CD14-positive monocyte (primary cell): ENCODE data around the gene DNAJC7. TPM values are rescaled to one million over a fixed set of nuclear protein-coding genes. Genes with fewer than 3 reads are reported as not detected.
A peak's percentile ranks its signal among the peaks of the same experiment; 100 is the strongest.

ENCODE experiments used
- DNase-seq, 3 donors: peaks; one replicate each; pipeline ENCODE4 v3.0.0-alpha.2; 2011 to 2022
- H2AFZ ChIP-seq: 2 replicates; pipeline ENCODE4 v1.6.0; 2012; ENCODE audit warnings: mild to moderate bottlenecking, low read depth, low read length, inconsistent platforms; ENCODE audit not compliant: insufficient read depth, poor library complexity, severe bottlenecking
- H3K27ac ChIP-seq, 2 donors: 1 replicate in 1 of 2; 2 replicates in 1 of 2; pipeline ENCODE4 v1.5.1; 2012 to 2013; ENCODE audit warnings: low read length in 2 of 2, control low read depth in 1 of 2, inconsistent platforms in 1 of 2, low read depth in 1 of 2, mild to moderate bottlenecking in 1 of 2
- H3K27me3 ChIP-seq, 2 donors: one replicate each; pipeline versions ENCODE4 v1.6.0 to v1.6.1; 2011 to 2013; ENCODE audit warnings: low read length in 2 of 2; ENCODE audit not compliant: control insufficient read depth in 2 of 2, insufficient read depth in 2 of 2
- H3K36me3 ChIP-seq, 2 donors: replicated peaks in 1 of 2; 1 replicate in 1 of 2; 2 replicates in 1 of 2; pipeline versions ENCODE4 v1.5.1 to v1.6.1; 2012 to 2013; ENCODE audit warnings: low read length in 2 of 2, control low read depth in 1 of 2, inconsistent platforms in 1 of 2, mild to moderate bottlenecking in 1 of 2; ENCODE audit not compliant: insufficient read depth in 2 of 2, control insufficient read depth in 1 of 2
- H3K4me1 ChIP-seq, 2 donors: 1 replicate in 1 of 2; 2 replicates in 1 of 2; pipeline versions ENCODE4 v1.5.1 to v1.6.1; 2012 to 2013; ENCODE audit warnings: low read length in 2 of 2, control low read depth in 1 of 2, inconsistent platforms in 1 of 2, mild to moderate bottlenecking in 1 of 2, moderate library complexity in 1 of 2; ENCODE audit not compliant: insufficient read depth in 2 of 2, control insufficient read depth in 1 of 2
- H3K4me2 ChIP-seq: replicated peaks from 2 replicates; pipeline ENCODE3; 2012; ENCODE audit warnings: low read length, moderate library complexity, mild to moderate bottlenecking; ENCODE audit not compliant: poor library complexity, severe bottlenecking; ENCODE audit errors: extremely low read depth
- H3K4me3 ChIP-seq, 3 experiments: fragments of 200-600 bp in 1 of 3; sonication (generic) in 1 of 3; replicated peaks in 1 of 3; 1 replicate in 2 of 3; 2 replicates in 1 of 3; pipeline ENCODE4 v1.5.1; 2011 to 2013; ENCODE audit warnings: low read length in 3 of 3, mild to moderate bottlenecking in 3 of 3, control low read depth in 2 of 3, low read depth in 2 of 3, inconsistent platforms in 1 of 3, moderate library complexity in 1 of 3
- H3K79me2 ChIP-seq: 2 replicates; pipeline ENCODE4 v1.6.0; 2012; ENCODE audit warnings: mild to moderate bottlenecking, control low read depth, inconsistent platforms, low read length, moderate library complexity; ENCODE audit not compliant: insufficient read depth
- H3K9ac ChIP-seq: 2 replicates; pipeline ENCODE4 v1.6.0; 2017; ENCODE audit warnings: low read length, mild to moderate bottlenecking; ENCODE audit not compliant: insufficient read depth, poor library complexity, severe bottlenecking
- H3K9me3 ChIP-seq, 2 donors: replicated peaks in 1 of 2; 1 replicate in 1 of 2; 2 replicates in 1 of 2; pipeline versions ENCODE4 v1.5.1 to v1.6.1; 2012 to 2013; ENCODE audit warnings: low read length in 2 of 2, control low read depth in 1 of 2; ENCODE audit not compliant: control insufficient read depth in 1 of 2, insufficient read depth in 1 of 2
- H4K20me1 ChIP-seq: 2 replicates; pipeline ENCODE4 v1.6.0; 2012; ENCODE audit warnings: mild to moderate bottlenecking, low read length, control low read depth, moderate library complexity; ENCODE audit not compliant: insufficient read depth
- H3K27ac Mint-ChIP-seq, 7 donors: one replicate each; pipeline ENCODE4 v1.8.0; 2020; ENCODE audit warnings: mild to moderate bottlenecking in 7 of 7, mixed read lengths in 7 of 7, moderate library complexity in 6 of 7, inconsistent platforms in 2 of 7
- H3K27me3 Mint-ChIP-seq, 3 donors: one replicate each; pipeline ENCODE4 v1.8.0; 2021 to 2022; ENCODE audit warnings: low read depth in 3 of 3, mild to moderate bottlenecking in 3 of 3, mixed read lengths in 3 of 3, moderate library complexity in 3 of 3, inconsistent platforms in 1 of 3
- H3K36me3 Mint-ChIP-seq, 2 donors: one replicate each; pipeline ENCODE4 v1.8.0; 2020; ENCODE audit warnings: mixed read lengths in 2 of 2, inconsistent platforms in 1 of 2, mild to moderate bottlenecking in 1 of 2
- H3K4me1 Mint-ChIP-seq: one replicate; pipeline ENCODE4 v1.8.0; 2020; ENCODE audit warnings: mild to moderate bottlenecking, mixed read lengths
- H3K4me3 Mint-ChIP-seq, 2 donors: one replicate each; pipeline ENCODE4 v1.8.0; 2020; ENCODE audit warnings: mild to moderate bottlenecking in 2 of 2, mixed read lengths in 2 of 2, moderate library complexity in 1 of 2
- H3K9me3 Mint-ChIP-seq, 7 donors: one replicate each; pipeline ENCODE4 v1.8.0; 2020 to 2022; ENCODE audit warnings: mixed read lengths in 7 of 7, mild to moderate bottlenecking in 6 of 7, moderate library complexity in 6 of 7, inconsistent platforms in 2 of 7
- CTCF ChIP-seq: fragments of 200-600 bp; IDR thresholded peaks from one replicate; pipeline ENCODE4 v1.8.0; 2022; ENCODE audit warnings: antibody characterized with exemption, mild to moderate bottlenecking
- WGBS: methylation state at CpG from one replicate; pipeline ENCODE4 v1.1.5; 2013; ENCODE audit warnings: missing lambda C conversion rate; ENCODE audit not compliant: insufficient coverage; 5-methylcytosine and 5-hydroxymethylcytosine counted together
- intact Hi-C, 2 donors: fragments of 100-400 bp; cut with micrococcal nuclease; formaldehyde crosslinking; loops; one replicate each; pipeline versions ENCODE4 v1.15.0 to v1.15.1; 2023
- polyA plus RNA-seq, 3 donors: library from polyadenylated mRNA; depleted of rRNA in 1 of 3; unstranded in 2 of 3; stranded (reverse) in 1 of 3; fragments of 300-500 nt in 2 of 3; fragments of >200 nt in 1 of 3; fragmentation: Illumina TruSeq in 2 of 3; gene quantifications; 1 replicate in 2 of 3; 2 replicates in 1 of 3; pipeline ENCODE4 v1.2.3, GENCODE V29; 2012 to 2021

DNAJC7 gene
- polyA plus RNA-seq, 3 donors = 29.1 to 79.7 (median 59.6) TPM

- Histone ChIP-seq H2AFZ (no peak overlapping the region), H3K9me3 (no peaks in the 10 kb centered on the region), H3K4me3 (no peak overlapping the region), H3K36me3 (no peaks in the 10 kb centered on the region), H3K4me2 (no peak overlapping the region), H3K4me1 (peaks cover 10 to 22% of the 10 kb centered on the region in 2 donors), H3K79me2 (peaks cover 2% of the 10 kb centered on the region), H3K27ac (no peak overlapping the region), H3K27me3 (no peaks in the 10 kb centered on the region), H3K9ac (no peak overlapping the region), H4K20me1 (peaks cover 2% of the 10 kb centered on the region)
- no peaks in the 10 kb centered on the region for H3K9me3 Mint-ChIP-seq
- no peaks in the 10 kb centered on the region for H3K36me3 Mint-ChIP-seq
- H3K27me3 Mint-ChIP-seq = peaks cover 0 to 2% (median 0%) of the 10 kb centered on the region in 3 donors
- no peak for DNase-seq
- no peak for TF ChIP-seq CTCF
- H3K4me3 Mint-ChIP-seq = no peak overlapping the region
- 100% methylated on average over 1 of the region's 5 CpGs for WGBS
- H3K27ac Mint-ChIP-seq = no peak overlapping the region
- intact Hi-C loops = loop anchor here in 1 of 2 donors (2.0 kb wide), 1 partner anchor 155 kb away; no protein-coding TSS in a partner anchor
- H3K4me1 Mint-ChIP-seq = peaks cover 31% of the 10 kb centered on the region
Measured at GRCh38 chr17:41962111-41962510, 55.1 kb downstream of the DNAJC7 start.

GRCh38 chr17:41959336-41960095, 57.7 kb downstream of the DNAJC7 start:
- no peaks in the 10 kb centered on the region for H3K36me3 Mint-ChIP-seq
- Histone ChIP-seq H4K20me1 (no peaks in the 10 kb centered on the region), H3K79me2 (no peaks in the 10 kb centered on the region), H3K27ac (no peak overlapping the region), H3K27me3 (no peaks in the 10 kb centered on the region), H3K36me3 (no peaks in the 10 kb centered on the region), H3K9me3 (no peaks in the 10 kb centered on the region), H3K4me2 (no peak overlapping the region), H2AFZ (peak overlapping the region; percentile 4), H3K4me1 (peaks cover 0 to 7% of the 10 kb centered on the region in 2 donors), H3K4me3 (no peak overlapping the region), H3K9ac (no peak overlapping the region)
- H3K4me1 Mint-ChIP-seq = peaks cover 16% of the 10 kb centered on the region
- H3K9me3 Mint-ChIP-seq = no peaks in the 10 kb centered on the region
- H3K27ac Mint-ChIP-seq = peak overlapping the region in 2 of 7 donors; percentile 44 to 57
- 66% methylated on average over 16 of the region's 17 CpGs for WGBS
- peak in 1 of 3 donors; percentile 9 for DNase-seq
- intact Hi-C loops = no loop called here
- TF ChIP-seq CTCF = no peak
- peak overlapping the region in 1 of 2 donors; percentile 16 for H3K4me3 Mint-ChIP-seq
- H3K27me3 Mint-ChIP-seq = no peaks in the 10 kb centered on the region
